ENCODE results near the gene LCE7A.

DNA sequence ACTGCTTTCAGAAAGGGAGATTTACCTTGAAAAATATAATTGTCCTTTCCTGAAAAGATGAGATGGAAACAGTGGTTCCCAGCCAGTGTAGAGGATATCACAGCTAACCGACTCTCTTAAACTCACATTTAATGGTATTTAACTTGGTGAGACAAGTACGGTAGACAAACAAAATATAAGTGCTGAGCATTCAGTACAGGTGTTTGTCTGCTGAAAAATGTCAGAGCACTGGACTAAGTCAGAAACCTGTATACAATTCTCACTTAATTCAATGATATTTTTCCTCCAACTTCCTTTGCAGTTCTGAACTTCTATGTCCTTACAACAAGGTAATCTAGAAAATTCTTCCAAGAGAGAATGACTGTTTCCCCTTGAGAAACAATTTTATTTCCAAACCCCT is 48.1 kb upstream of the LCE7A start, which contains the start of gene LCE1B:
- TF ChIP-seq, protein P1, sequence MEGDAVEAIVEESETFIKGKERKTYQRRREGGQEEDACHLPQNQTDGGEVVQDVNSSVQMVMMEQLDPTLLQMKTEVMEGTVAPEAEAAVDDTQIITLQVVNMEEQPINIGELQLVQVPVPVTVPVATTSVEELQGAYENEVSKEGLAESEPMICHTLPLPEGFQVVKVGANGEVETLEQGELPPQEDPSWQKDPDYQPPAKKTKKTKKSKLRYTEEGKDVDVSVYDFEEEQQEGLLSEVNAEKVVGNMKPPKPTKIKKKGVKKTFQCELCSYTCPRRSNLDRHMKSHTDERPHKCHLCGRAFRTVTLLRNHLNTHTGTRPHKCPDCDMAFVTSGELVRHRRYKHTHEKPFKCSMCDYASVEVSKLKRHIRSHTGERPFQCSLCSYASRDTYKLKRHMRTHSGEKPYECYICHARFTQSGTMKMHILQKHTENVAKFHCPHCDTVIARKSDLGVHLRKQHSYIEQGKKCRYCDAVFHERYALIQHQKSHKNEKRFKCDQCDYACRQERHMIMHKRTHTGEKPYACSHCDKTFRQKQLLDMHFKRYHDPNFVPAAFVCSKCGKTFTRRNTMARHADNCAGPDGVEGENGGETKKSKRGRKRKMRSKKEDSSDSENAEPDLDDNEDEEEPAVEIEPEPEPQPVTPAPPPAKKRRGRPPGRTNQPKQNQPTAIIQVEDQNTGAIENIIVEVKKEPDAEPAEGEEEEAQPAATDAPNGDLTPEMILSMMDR (tag by site-specific recombination; IDR thresholded peaks at IDR 0.05) = no peak
- TF ChIP-seq SP7 (tag by site-specific recombination; IDR thresholded peaks at IDR 0.05) (no peak), ZBTB21 (tag by site-specific recombination; IDR thresholded peaks at IDR 0.05) (no peak), KLF16 (tag by site-specific recombination; IDR thresholded peaks at IDR 0.05) (no peak), ZNF670 (tag by site-specific recombination; IDR thresholded peaks at IDR 0.05; ENCODE audit: low read depth) (no peak), ZNF48 (tag by site-specific recombination; IDR thresholded peaks at IDR 0.05) (no peak), KLF9 (tag by site-specific recombination; IDR thresholded peaks at IDR 0.05; ENCODE audit: low read depth) (no peak), ZNF768 (tag by site-specific recombination; IDR thresholded peaks at IDR 0.05) (no peak), ZNF146 (tag by site-specific recombination; IDR thresholded peaks at IDR 0.05) (no peak), ZNF175 (tag by site-specific recombination; IDR thresholded peaks at IDR 0.05) (no peak), ZNF223 (tag by site-specific recombination; IDR thresholded peaks at IDR 0.05) (no peak)
- TF ChIP-seq, protein P2, sequence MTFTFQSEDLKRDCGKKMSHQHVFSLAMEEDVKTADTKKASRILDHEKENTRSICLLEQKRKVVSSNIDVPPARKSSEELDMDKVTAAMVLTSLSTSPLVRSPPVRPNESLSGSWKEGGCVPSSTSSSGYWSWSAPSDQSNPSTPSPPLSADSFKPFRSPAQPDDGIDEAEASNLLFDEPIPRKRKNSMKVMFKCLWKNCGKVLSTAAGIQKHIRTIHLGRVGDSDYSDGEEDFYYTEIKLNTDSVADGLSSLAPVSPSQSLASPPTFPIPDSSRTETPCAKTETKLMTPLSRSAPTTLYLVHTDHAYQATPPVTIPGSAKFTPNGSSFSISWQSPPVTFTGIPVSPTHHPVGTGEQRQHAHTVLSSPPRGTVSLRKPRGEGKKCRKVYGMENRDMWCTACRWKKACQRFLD (tag by site-specific recombination; IDR thresholded peaks at IDR 0.05) = no peak
- TF ChIP-seq, protein P3, sequence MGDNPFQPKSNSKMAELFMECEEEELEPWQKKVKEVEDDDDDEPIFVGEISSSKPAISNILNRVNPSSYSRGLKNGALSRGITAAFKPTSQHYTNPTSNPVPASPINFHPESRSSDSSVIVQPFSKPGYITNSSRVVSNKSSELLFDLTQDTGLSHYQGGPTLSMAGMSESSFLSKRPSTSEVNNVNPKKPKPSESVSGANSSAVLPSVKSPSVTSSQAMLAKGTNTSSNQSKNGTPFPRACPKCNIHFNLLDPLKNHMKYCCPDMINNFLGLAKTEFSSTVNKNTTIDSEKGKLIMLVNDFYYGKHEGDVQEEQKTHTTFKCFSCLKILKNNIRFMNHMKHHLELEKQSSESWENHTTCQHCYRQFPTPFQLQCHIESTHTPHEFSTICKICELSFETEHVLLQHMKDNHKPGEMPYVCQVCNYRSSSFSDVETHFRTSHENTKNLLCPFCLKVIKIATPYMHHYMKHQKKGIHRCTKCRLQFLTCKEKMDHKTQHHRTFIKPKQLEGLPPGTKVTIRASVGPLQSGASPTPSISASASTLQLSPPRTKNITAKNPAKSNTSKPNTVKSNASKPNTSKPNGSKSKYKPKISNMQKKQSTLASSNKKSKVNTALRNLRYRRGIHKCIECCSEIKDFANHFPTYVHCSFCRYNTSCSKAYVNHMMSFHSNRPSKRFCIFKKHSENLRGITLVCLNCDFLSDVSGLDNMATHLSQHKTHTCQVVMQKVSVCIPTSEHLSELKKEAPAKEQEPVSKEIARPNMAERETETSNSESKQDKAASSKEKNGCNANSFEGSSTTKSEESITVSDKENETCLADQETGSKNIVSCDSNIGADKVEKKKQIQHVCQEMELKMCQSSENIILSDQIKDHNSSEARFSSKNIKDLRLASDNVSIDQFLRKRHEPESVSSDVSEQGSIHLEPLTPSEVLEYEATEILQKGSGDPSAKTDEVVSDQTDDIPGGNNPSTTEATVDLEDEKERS (tag by site-specific recombination; IDR thresholded peaks at IDR 0.05) = no peak
